ENCODE results near the gene TAOK1.

Gene TAOK1

GRCh38 chr17:29588017-29588561 is 197.9 kb downstream of the TAOK1 start:
- H3K4me3 ChIP-seq (ENCODE audit: low read length) = peak overlapping the region; percentile 85
- no peaks in the 10 kb centered on the region for H3K27me3 ChIP-seq (ENCODE audit: control insufficient read depth, insufficient read depth, low read length)
- H3K9ac ChIP-seq (ENCODE audit: low read length) = peak overlapping the region; percentile 67
- H3K36me3 ChIP-seq (ENCODE audit: control insufficient read depth, insufficient read depth, low read length) = no peaks in the 10 kb centered on the region
- peaks cover 30% of the 10 kb centered on the region for H3K4me1 ChIP-seq (ENCODE audit: control insufficient read depth, insufficient read depth, low read length)
- peak overlapping the region; percentile 64 for H3K27ac ChIP-seq (ENCODE audit: low read depth, low read length)

DNA sequence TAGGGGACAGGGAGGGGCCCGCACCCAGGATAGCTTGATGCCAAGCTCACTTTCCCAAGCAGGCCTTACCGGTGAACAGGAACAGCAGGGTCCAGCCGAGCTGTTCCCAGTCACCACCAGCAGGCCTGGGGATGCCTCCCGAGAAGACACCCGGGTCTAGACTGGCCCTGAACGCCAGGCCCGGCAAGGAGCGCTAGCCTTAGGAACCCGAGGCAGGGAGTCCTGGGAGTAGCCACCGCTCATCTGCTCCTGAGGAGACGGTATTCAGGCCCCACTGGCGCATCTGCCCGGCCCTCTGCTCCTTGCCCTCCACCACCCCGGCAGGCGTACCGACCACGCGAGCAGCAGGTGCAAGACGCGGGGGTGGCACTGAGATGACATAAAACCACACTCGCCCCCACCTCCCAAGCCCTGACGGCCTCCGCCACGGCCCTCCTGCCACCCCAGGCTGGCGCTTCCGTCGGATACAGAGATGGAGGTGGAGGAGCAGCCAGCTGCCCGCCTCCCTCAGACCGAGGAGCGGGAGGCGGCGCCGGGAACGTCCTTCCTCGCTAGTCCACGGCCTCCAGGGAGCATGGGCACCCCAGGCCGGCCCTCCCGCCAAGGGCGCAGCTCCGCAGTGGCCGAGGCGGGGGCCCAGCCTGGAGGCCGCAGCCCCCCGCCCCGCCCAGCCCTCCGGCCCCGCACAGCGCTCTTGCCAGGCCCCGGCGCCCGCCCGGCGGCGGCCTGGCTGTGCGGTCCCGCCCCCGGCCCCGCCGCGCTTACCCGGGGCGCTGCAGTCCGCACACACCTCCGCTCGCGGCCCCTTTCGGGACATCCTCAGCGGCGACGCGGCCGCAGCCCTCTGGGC is 198.6 kb downstream of the TAOK1 start:
- Histone ChIP-seq H3K4me1 (ENCODE audit: control insufficient read depth, insufficient read depth, low read length) (peaks cover 30% of the 10 kb centered on the region), H3K4me3 (ENCODE audit: low read length) (peak overlapping the region; percentile 85), H3K27me3 (ENCODE audit: control insufficient read depth, insufficient read depth, low read length) (no peaks in the 10 kb centered on the region), H3K27ac (ENCODE audit: low read depth, low read length) (peak overlapping the region; percentile 64), H3K9ac (ENCODE audit: low read length) (peak overlapping the region; percentile 67), H3K36me3 (ENCODE audit: control insufficient read depth, insufficient read depth, low read length) (no peaks in the 10 kb centered on the region)

- Histone ChIP-seq H3K4me3 (ENCODE audit: low read length) (peak within 1 kb of the TSS; percentile 85), H3K27ac (ENCODE audit: low read depth, low read length) (peak within 1 kb of the TSS; percentile 87), H3K9ac (ENCODE audit: low read length) (peak within 1 kb of the TSS; percentile 67), H3K27me3 (ENCODE audit: control insufficient read depth, insufficient read depth, low read length) (no peaks in the 10 kb centered on the region), H3K36me3 (ENCODE audit: control insufficient read depth, insufficient read depth, low read length) (no peaks in the 10 kb centered on the region), H3K4me1 (ENCODE audit: control insufficient read depth, insufficient read depth, low read length) (peaks cover 30% of the 10 kb centered on the region)
Observed at GRCh38 chr17:29589524-29590410, 199.6 kb downstream of the TAOK1 start, which contains the start of gene GIT1. Gene GIT1 (minus strand): TSS chr17:29589648. CDS start chr17:29589378, 270 bp downstream.

DNA sequence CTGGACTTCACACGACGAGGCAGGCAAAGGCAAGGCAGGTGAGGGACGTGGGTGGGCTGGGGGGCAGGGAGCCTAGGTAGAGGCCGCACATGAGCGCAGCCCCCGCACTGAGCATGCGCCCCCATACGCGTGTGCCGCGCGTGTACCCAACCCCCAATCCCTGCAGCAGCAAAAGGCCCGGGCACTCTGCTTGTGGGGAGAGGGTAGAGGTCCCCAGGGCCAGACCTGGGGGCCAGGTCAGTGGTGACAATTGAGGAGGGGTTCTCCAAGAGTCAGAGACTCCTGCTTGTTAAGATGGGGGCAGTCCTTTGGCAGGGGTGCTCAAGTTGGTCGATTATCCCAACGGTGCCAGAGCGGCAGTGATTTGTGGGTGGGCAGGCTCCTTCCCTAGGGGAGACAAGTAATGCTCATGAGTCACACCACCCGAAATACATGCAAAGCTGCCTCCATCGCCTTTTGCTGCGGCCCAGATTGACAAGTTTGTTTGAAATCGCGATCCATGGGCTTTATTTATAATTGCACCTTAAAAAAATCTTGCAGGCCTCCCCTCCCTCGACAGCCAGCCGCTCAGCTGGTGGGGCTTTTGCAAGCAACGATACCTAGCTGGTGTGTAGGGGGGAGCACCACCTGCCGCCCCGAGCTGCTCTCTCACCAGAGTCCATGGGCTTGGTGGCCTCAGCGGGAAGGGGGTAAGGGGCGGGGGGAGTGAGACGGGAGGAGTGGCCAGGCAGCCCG is 200.4 kb downstream of the TAOK1 start:
- Histone ChIP-seq H3K27me3 (ENCODE audit: control insufficient read depth, insufficient read depth, low read length) (no peaks in the 10 kb centered on the region), H3K4me3 (ENCODE audit: low read length) (peak overlapping the region; percentile 77), H3K27ac (ENCODE audit: low read depth, low read length) (peak overlapping the region; percentile 87), H3K36me3 (ENCODE audit: control insufficient read depth, insufficient read depth, low read length) (no peaks in the 10 kb centered on the region), H3K4me1 (ENCODE audit: control insufficient read depth, insufficient read depth, low read length) (peaks cover 30% of the 10 kb centered on the region), H3K9ac (ENCODE audit: low read length) (no peak overlapping the region)

DNA sequence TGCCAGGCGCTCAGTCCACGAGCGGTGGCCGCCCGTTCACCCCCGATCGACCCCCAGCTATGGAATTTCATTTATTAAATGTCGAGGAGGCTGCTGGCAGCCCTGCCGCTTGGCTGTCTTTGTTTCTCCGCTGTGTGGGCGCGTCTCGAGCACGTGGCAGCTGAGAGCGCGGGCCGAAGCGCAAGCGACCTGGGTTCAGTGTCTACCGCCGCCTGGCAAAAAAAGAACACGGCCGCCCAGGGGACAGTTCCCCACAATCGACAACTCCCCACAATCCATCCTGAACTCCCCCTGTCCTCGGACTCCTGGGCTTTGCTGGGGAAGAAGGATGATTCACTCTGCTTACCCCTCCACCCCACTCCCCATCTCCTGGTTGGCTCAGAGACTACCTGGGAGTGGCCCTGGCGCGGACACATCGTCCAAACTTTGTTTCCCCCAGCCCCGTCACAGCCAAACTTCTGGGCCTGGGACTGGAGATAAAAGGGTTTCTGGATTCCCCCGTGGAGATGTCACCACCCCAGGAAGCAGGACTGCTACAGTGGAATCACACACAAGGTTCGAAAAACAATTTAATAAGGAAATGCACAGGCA is 201.1 kb downstream of the TAOK1 start:
- Histone ChIP-seq H3K27me3 (ENCODE audit: control insufficient read depth, insufficient read depth, low read length) (no peaks in the 10 kb centered on the region), H3K4me1 (ENCODE audit: control insufficient read depth, insufficient read depth, low read length) (peaks cover 30% of the 10 kb centered on the region), H3K27ac (ENCODE audit: low read depth, low read length) (peak overlapping the region; percentile 87), H3K4me3 (ENCODE audit: low read length) (peak overlapping the region; percentile 77), H3K36me3 (ENCODE audit: control insufficient read depth, insufficient read depth, low read length) (no peaks in the 10 kb centered on the region), H3K9ac (ENCODE audit: low read length) (peak overlapping the region; percentile 10)

- no peaks in the 10 kb centered on the region for H3K27me3 ChIP-seq (ENCODE audit: control insufficient read depth, insufficient read depth, low read length)
- H3K4me3 ChIP-seq (ENCODE audit: low read length) = peak overlapping the region; percentile 77
- no peaks in the 10 kb centered on the region for H3K36me3 ChIP-seq (ENCODE audit: control insufficient read depth, insufficient read depth, low read length)
- H3K4me1 ChIP-seq (ENCODE audit: control insufficient read depth, insufficient read depth, low read length) = peaks cover 30% of the 10 kb centered on the region
- H3K9ac ChIP-seq (ENCODE audit: low read length) = peak overlapping the region; percentile 18
- peak overlapping the region; percentile 87 for H3K27ac ChIP-seq (ENCODE audit: low read depth, low read length)
Observed at GRCh38 chr17:29591737-29592608, 201.8 kb downstream of the TAOK1 start.

DNA sequence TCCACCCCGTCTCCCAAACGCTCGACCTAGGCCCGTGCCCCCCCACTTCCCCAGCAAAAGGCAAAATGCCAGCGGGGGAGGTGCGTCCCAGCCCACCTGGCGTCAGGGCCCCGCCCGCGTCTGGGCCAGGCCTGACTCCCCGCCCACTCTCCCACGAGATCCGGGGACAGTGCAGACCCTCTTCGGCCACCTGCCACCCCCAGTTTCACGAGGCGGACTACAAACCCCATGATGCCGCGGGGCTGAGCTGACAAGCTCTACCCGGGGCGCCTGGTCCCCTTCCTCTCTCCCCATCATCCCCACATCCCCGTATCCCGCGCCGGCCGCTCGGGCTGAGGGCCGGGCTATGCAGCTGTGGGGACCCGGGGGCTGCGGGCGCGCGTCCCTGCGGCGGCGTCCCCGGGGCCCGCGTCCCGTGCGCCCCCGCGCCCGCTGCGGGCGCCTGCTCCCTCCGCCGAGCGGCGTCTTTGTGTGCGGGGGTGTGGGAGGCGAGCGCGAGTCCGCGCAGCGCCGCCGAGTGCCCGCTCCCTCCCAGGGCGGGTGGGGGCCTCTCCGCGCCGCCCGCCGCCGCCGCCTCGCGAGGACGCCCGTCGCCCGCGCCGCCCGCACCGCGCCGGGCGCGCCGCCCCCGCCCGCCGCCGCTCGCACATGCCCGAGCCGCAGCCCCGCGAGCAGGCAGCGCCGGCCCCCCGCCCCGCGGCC is 202.8 kb downstream of the TAOK1 start, which contains the start of gene ANKRD13B:
Gene ANKRD13B (plus strand): TSS at position 283 of the 702 bp plus-strand sequence. CDS start 490 bp downstream, outside the sequence.
- Histone ChIP-seq H3K27ac (ENCODE audit: low read depth, low read length) (peak within 1 kb of the TSS; percentile 87), H3K4me1 (ENCODE audit: control insufficient read depth, insufficient read depth, low read length) (peaks cover 25% of the 10 kb centered on the region), H3K27me3 (ENCODE audit: control insufficient read depth, insufficient read depth, low read length) (no peaks in the 10 kb centered on the region)

DNA sequence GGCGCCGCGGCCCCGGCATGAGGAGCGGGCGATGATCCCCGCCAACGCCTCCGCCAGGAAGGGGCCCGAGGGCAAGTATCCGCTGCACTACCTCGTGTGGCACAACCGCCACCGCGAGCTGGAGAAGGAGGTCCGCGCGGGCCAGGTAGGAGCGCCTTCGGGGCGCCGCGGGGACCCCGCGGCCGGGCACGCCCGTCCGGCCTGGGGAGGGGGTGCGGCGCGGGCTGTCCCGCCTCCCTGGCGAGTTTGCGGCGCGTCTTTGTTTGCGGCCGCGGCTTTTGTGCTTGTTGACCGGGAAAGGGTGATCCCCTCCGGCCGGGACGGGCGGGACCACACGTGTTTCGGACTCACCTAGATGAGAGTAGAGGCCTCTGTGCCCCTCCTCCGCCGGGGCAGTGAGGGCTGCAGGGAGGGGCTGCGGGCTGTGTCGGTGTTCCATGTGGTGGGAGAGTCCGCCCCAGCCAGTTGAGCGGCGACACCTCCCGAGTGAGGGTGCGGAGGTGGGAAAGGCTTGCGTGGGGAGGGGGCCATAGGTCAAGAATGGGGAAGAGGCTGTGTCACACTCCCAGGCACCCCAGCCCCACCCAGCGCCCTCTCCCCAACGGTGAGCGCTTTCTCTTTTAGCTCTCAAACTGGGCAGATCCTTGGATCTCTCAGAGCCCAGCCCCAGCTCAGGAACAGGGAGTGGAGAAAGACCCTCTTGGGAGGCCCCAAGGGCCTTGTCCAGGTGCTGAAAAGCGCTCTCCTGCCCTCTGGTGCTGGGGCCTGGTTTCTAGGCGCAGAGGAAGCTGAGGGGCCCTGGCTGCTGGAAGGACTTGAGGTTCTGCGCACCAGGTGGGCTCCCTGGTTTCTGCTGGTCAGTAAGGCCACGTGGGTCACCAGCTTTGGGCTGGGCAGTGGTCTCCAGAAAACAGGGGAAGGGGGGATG is 203.7 kb downstream of the TAOK1 start:
- H3K27me3 ChIP-seq (ENCODE audit: control insufficient read depth, insufficient read depth, low read length) = no peaks in the 10 kb centered on the region
- H3K4me3 ChIP-seq (ENCODE audit: low read length) = peak overlapping the region; percentile 58
- no peak overlapping the region for H3K9ac ChIP-seq (ENCODE audit: low read length)
- no peak overlapping the region for H3K27ac ChIP-seq (ENCODE audit: low read depth, low read length)
- H3K36me3 ChIP-seq (ENCODE audit: control insufficient read depth, insufficient read depth, low read length) = no peaks in the 10 kb centered on the region
- H3K4me1 ChIP-seq (ENCODE audit: control insufficient read depth, insufficient read depth, low read length) = peaks cover 20% of the 10 kb centered on the region

More for the DNA sequence above, 202.8 kb downstream of the TAOK1 start, which contains the start of gene ANKRD13B:
- Histone ChIP-seq H3K9ac (ENCODE audit: low read length) (peak within 1 kb of the TSS; percentile 18), H3K4me3 (ENCODE audit: low read length) (peak within 1 kb of the TSS; percentile 77), H3K36me3 (ENCODE audit: control insufficient read depth, insufficient read depth, low read length) (no peaks in the 10 kb centered on the region)

DNA sequence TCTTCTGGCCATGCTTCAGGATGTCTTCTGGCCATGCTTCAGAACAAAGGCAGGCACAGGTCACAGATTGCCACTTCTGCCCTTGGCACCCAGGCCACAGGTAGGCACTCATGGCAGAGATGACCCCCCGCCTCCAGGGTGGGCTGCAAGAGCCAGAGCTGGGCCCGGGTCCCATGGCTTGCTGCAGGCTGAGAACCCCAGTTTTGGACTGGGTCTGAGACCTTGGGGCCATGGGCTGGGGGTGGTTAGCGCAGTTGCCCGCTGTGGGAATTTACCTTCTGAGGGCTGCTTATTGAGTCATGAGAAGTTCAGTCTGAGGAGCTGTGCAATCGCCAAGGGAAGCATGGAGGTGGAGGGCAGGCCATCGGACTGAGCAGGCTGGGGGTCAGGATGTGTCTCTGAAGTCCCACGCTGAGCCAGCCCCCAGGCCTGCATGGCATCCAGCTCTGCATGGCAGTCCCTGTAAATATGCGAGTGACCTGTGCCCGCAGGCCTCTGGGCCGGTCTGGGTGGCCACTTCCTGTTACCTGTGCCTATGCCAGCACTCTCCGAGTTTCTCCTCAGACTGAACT is 204.4 kb downstream of the TAOK1 start:
- H3K9ac ChIP-seq (ENCODE audit: low read length) = no peak overlapping the region
- no peak overlapping the region for H3K27ac ChIP-seq (ENCODE audit: low read depth, low read length)
- H3K4me3 ChIP-seq (ENCODE audit: low read length) = no peak overlapping the region
- H3K4me1 ChIP-seq (ENCODE audit: control insufficient read depth, insufficient read depth, low read length) = peaks cover 20% of the 10 kb centered on the region
- no peaks in the 10 kb centered on the region for H3K36me3 ChIP-seq (ENCODE audit: control insufficient read depth, insufficient read depth, low read length)
- H3K27me3 ChIP-seq (ENCODE audit: control insufficient read depth, insufficient read depth, low read length) = no peaks in the 10 kb centered on the region

All from rectal smooth muscle tissue (tissue), 1 donor.